Measurements from ENCODE around the gene HCN2.

The HCN2 gene

GRCh38 chr19:634975-635652, 45.4 kb downstream of the HCN2 start:
- Histone ChIP-seq H3K9me3 (ENCODE audit: severe bottlenecking) (no peaks in the 10 kb centered on the region), H3K27me3 (ENCODE audit: insufficient read depth, low read depth, severe bottlenecking) (peaks cover 8% of the 10 kb centered on the region), H3K27ac (no peak overlapping the region), H3K4me3 (ENCODE audit: low read depth, low read length) (no peak overlapping the region), H3K36me3 (peaks cover 12% of the 10 kb centered on the region)
- TF ChIP-seq, protein P1, sequence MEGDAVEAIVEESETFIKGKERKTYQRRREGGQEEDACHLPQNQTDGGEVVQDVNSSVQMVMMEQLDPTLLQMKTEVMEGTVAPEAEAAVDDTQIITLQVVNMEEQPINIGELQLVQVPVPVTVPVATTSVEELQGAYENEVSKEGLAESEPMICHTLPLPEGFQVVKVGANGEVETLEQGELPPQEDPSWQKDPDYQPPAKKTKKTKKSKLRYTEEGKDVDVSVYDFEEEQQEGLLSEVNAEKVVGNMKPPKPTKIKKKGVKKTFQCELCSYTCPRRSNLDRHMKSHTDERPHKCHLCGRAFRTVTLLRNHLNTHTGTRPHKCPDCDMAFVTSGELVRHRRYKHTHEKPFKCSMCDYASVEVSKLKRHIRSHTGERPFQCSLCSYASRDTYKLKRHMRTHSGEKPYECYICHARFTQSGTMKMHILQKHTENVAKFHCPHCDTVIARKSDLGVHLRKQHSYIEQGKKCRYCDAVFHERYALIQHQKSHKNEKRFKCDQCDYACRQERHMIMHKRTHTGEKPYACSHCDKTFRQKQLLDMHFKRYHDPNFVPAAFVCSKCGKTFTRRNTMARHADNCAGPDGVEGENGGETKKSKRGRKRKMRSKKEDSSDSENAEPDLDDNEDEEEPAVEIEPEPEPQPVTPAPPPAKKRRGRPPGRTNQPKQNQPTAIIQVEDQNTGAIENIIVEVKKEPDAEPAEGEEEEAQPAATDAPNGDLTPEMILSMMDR (IDR thresholded peaks at IDR 0.05; ENCODE audit: low read depth, low read length) = no peak
- DNase-seq = no peak

DNA sequence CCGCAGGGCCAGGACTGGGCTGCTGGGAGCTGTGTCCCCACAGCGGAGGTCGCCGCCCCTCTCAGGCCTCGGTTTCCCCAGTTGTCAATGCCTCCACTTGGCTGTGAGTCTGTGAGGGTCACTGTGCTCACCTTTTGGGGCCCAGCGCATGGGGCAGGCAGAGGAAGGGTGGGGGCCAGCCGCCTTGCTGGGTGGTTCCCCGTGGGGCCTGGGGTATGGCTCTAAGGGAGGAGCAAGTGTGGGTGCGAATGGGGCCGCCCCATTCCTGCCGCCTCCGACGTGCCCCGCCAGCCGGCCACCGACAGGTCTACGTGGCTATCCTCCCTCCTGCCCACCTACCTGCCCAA, 49.2 kb downstream of the HCN2 start:
- DNase-seq = no peak
- Histone ChIP-seq H3K27me3 (ENCODE audit: insufficient read depth, low read depth, severe bottlenecking) (peaks cover 8% of the 10 kb centered on the region), H3K36me3 (no peaks in the 10 kb centered on the region), H3K4me3 (ENCODE audit: low read depth, low read length) (peak overlapping the region; percentile 37; the same call in 1 of the 2 replicates), H3K27ac (no peak overlapping the region), H3K9me3 (ENCODE audit: severe bottlenecking) (no peaks in the 10 kb centered on the region)
- TF ChIP-seq, protein P1 (IDR thresholded peaks at IDR 0.05; ENCODE audit: low read depth, low read length) = no peak

- peak; percentile 92 for DNase-seq
- Histone ChIP-seq H3K27ac (no peak within 1 kb of the TSS), H3K36me3 (peaks cover under 1% of the 10 kb centered on the region), H3K4me3 (ENCODE audit: low read depth, low read length) (peak within 1 kb of the TSS; percentile 37), H3K9me3 (ENCODE audit: severe bottlenecking) (no peaks in the 10 kb centered on the region), H3K27me3 (ENCODE audit: insufficient read depth, low read depth, severe bottlenecking) (peaks cover 8% of the 10 kb centered on the region)
- TF ChIP-seq, protein P1 (IDR thresholded peaks at IDR 0.05; ENCODE audit: low read depth, low read length) = no peak
Measured at GRCh38 chr19:639253-640160, 49.8 kb downstream of the HCN2 start, which contains the start of gene FGF22. FGF22 (plus strand) TSS chr19:639879; CDS start chr19:639926, 47 bp downstream.

- TF ChIP-seq, protein P1 (IDR thresholded peaks at IDR 0.05; ENCODE audit: low read depth, low read length) = no peak
- Histone ChIP-seq H3K4me3 (ENCODE audit: low read depth, low read length) (no peak overlapping the region), H3K36me3 (peaks cover 7% of the 10 kb centered on the region), H3K27me3 (ENCODE audit: insufficient read depth, low read depth, severe bottlenecking) (peaks cover 8% of the 10 kb centered on the region), H3K9me3 (ENCODE audit: severe bottlenecking) (no peaks in the 10 kb centered on the region), H3K27ac (no peak overlapping the region)
- DNase-seq = no peak
Measured at GRCh38 chr19:640161-640558, 50.5 kb downstream of the HCN2 start.

GRCh38 chr19:640606-641189, 51.0 kb downstream of the HCN2 start:
- no peak for DNase-seq
- TF ChIP-seq, protein P1 (IDR thresholded peaks at IDR 0.05; ENCODE audit: low read depth, low read length) = no peak
- peaks cover 8% of the 10 kb centered on the region for H3K27me3 ChIP-seq (ENCODE audit: insufficient read depth, low read depth, severe bottlenecking)
- H3K36me3 ChIP-seq = peaks cover 9% of the 10 kb centered on the region
- H3K27ac ChIP-seq = no peak overlapping the region
- no peak overlapping the region for H3K4me3 ChIP-seq (ENCODE audit: low read depth, low read length)
- H3K9me3 ChIP-seq (ENCODE audit: severe bottlenecking) = no peaks in the 10 kb centered on the region
